Erythroblast (primary cell): ENCODE measurements around the gene EGFLAM.

ENCODE experiments used
- GATA1 ChIP-seq: IDR thresholded peaks from 2 replicates; pipeline ENCODE4 v1.6.1; 2011; ENCODE audit warnings: low read depth, mild to moderate bottlenecking, control low read depth, low read length, moderate library complexity
- POLR2A ChIP-seq: IDR thresholded peaks from 2 replicates; pipeline ENCODE4 v1.6.1; 2011; ENCODE audit warnings: mild to moderate bottlenecking, low read length

- no peak for TF ChIP-seq POLR2A
- TF ChIP-seq GATA1 = no peak
These were observed 112.2 kb downstream of the EGFLAM start for GRCh38 chr5:38370358-38371100.
